H4 (cell line): ENCODE results near the gene RNF213. TPM values are rescaled to one million over a fixed set of nuclear protein-coding genes. Genes with fewer than 3 reads are reported as not detected.

ENCODE experiments used
- DNase-seq: peaks from one replicate; pipeline ENCODE4 v3.0.0-alpha.2; 2015; ENCODE audit warnings: low spot score
- total RNA-seq: library from RNA; depleted of rRNA; stranded (reverse); fragments of >200 nt; shearing (Covaris generic); gene quantifications from 2 replicates; pipeline ENCODE4 v1.2.3, GENCODE V29; 2014; rRNA removed

RNF213 gene
- total RNA-seq, 1 experiment from 2014 or later = 65.7 TPM

DNA sequence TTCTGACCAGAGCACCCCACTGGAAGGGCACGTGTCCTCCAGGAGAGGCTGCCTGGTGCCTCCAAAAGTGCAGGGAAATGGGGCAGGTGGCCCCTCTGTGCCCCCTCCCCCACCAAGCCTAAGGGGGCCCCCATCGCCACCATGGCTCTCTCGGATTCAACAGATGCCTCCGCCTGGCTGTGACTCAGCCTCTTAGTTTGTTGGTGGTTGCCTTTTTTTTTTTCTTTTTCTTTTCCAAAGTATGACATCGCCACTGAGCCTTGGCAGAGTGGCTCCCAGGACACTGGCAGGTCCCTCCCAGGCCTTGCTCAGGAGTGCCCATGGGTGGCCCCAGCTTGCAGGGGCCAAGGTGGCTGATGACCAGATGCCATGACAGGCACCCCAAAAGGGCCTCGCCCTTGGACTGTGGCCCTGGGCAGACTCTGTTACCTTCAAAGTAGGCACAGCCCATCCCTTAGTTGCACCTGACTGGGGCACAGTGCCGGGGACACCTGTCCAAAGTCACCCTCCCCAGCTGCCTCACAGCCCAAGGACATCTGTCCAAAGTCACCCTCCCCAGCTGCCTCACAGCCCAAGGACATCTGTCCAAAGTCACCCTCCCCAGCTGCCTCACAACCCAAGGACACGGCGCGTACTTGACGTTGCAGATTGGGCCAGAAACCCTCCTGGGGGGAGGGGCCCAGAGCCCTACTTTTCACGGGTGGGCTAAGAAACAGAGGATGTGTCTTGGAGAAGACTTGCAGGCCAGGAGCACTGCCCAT lies 186.2 kb downstream of the RNF213 start:
- DNase-seq = no peak

GRCh38 chr17:80447790-80448189 lies 187.1 kb downstream of the RNF213 start:
- no peak for DNase-seq

Other genes starting within 250 kb of the RNF213 start
- gene TBC1D16, start 225.0 kb upstream of the RNF213 start, total RNA-seq = 26.3 and 26.6 TPM in 2 replicates
- gene CCDC40, start 224.2 kb upstream of the RNF213 start, total RNA-seq = 2.8 and 3.8 TPM in 2 replicates
- gene GAA, start 159.3 kb upstream of the RNF213 start, total RNA-seq = 40.9 and 45.7 TPM in 2 replicates
- 156 and 178 TPM in 2 replicates for gene EIF4A3, start 113.7 kb upstream of the RNF213 start, total RNA-seq
- gene CARD14, start 90.8 kb upstream of the RNF213 start, total RNA-seq = 0.15 TPM in 1 of 2 replicates, not detected in the other
- gene SGSH, start 40.5 kb upstream of the RNF213 start, total RNA-seq = 8.5 and 12.3 TPM in 2 replicates
- 2.4 and 3.6 TPM in 2 replicates for gene SLC26A11, start 40.4 kb upstream of the RNF213 start, total RNA-seq
- gene ENDOV, start 154.3 kb downstream of the RNF213 start, total RNA-seq = 33.6 and 40.7 TPM in 2 replicates
- gene NPTX1, start 215.8 kb downstream of the RNF213 start, total RNA-seq = 0.17 and 0.70 TPM in 2 replicates